IPS DF 6.9 (cell line): ENCODE results near the gene PAQR4.
"Not testable (repeated sequence)": the region's sequence is repeated elsewhere in the genome, so short reads cannot be mapped to it uniquely, and the experiment has no call there.

Experiments
- DNase-seq: peaks from one replicate; pipeline ENCODE4 v3.0.0-alpha.2; 2013; ENCODE audit warnings: low read depth, low spot score
- H3K27ac ChIP-seq: one replicate; pipeline ENCODE4 v1.5.1; 2013; ENCODE audit warnings: low read length, control low read depth
- H3K27me3 ChIP-seq: 2 replicates; pipeline ENCODE4 v1.6.1; 2013; ENCODE audit warnings: mild to moderate bottlenecking, low read length; ENCODE audit not compliant: control insufficient read depth, insufficient read depth
- H3K36me3 ChIP-seq: 2 replicates; pipeline ENCODE4 v1.6.1; 2013; ENCODE audit warnings: low read length; ENCODE audit not compliant: control insufficient read depth, insufficient read depth
- H3K4me1 ChIP-seq: 2 replicates; pipeline ENCODE4 v1.6.1; 2013; ENCODE audit warnings: low read length; ENCODE audit not compliant: control insufficient read depth, insufficient read depth
- H3K4me3 ChIP-seq: 2 replicates; pipeline ENCODE4 v1.5.1; 2013; ENCODE audit warnings: mild to moderate bottlenecking, low read length
- H3K9me3 ChIP-seq: 2 replicates; pipeline ENCODE4 v1.6.1; 2013; ENCODE audit warnings: low read length, inconsistent platforms; ENCODE audit not compliant: control insufficient read depth, insufficient read depth
- WGBS: extraction: QIAGEN DNeasy Blood & Tissue Kit; methylation state at CpG from one replicate; pipeline ENCODE4 v1.1.7; 2013; ENCODE audit warnings: mixed read lengths, missing lambda C conversion rate; ENCODE audit not compliant: insufficient read length, insufficient coverage; 5-methylcytosine and 5-hydroxymethylcytosine counted together

Gene PAQR4

DNA sequence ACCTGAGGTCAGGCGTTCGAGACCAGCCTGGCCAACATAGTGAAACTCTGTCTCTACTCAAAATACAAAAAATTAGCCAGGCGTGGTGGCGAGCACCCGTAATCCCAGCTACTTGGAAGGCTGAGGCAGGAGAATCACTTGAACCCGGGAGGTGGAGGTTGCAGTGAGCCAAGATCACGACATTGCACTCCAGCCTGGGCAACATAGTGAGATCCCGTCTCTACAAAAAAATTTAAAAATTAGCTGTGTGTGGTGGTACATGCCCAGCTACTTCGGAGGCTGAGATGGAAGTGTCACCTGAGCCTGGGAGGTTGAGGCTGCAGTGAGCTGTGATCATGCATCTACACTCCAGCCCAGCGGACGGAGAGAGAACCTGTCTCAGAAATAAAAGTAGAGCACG, 25.4 kb upstream of the PAQR4 start:
- no CpG with 5 or more reads among the region's 12 CpGs for WGBS
- H3K4me3 ChIP-seq, DNase-seq, H3K27me3 ChIP-seq, H3K9me3 ChIP-seq, H3K36me3 ChIP-seq, H3K27ac ChIP-seq, H3K4me1 ChIP-seq: not testable (repeated sequence)

DNA sequence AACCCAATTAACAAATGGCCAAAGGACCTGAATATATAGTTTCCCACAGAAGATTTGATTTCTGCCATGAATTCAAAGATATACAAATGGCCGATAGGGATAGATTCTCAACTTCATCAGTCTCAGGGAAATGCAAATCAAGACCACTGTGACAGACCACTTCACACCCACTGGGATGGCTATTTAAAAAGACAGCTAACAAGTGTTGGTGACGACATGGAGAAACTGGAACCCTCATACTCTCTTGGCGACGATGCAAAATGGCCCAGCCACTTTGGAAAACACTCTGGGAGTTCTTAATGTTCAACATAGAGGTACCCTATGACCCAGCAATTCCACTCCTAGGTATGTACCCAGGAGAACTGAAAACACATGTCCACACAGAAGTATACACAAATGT, 22.5 kb upstream of the PAQR4 start:
- no CpG with 5 or more reads among the region's 4 CpGs for WGBS
- Histone ChIP-seq H3K36me3 (no peaks in the 10 kb centered on the region), H3K4me1 (no peaks in the 10 kb centered on the region), H3K27me3 (no peaks in the 10 kb centered on the region), H3K27ac (no peak overlapping the region), H3K9me3 (no peaks in the 10 kb centered on the region), H3K4me3 (no peak overlapping the region)
- no peak for DNase-seq

DNA sequence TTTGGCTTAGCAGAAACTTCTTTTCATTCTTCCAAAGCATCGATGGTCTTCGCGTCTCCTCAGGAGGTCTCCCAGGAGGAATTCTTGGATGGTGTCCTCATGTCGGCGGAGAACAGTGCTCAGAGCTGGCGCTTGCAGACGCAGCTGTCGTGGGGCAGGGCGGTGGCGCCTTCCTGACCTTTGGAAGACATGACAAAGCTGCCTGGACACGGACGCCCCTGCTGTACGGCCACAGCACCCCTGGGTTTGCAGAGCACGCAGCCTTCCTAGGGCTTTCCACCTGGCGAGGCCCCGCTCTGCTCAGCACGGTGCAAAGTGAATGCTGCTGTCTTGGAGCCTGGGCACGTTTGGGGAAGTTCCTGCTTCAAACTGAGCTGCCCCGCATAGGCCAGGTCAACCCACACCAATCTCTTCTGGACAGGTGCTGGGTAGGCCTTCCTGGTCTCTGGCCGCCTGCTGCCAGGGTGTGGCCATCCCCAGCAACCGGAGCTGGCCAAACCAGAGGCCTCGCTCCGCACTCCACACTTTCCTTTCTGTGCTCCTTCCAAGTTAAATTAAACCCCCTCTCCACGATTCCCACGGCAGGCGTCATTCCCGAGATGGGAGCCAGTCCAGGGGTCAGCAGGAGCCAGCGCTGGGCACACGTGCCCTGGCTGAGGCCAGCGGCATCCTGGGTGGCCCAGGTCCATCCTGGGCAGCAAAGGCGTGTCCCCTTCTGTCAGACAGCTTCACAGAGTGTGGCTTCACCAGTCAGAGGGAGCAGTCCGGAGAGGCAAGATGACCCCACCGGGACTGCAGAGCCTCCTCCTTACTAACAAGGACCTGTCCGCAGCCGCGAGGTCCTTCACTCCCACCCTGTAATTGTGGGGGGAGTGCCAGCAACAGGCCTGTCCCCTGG, 20.1 kb upstream of the PAQR4 start:
- H3K27me3 ChIP-seq, result no peaks in the 10 kb centered on the region
- H3K9me3 ChIP-seq, result no peaks in the 10 kb centered on the region
- WGBS, result no CpG with 5 or more reads among the region's 36 CpGs
- H3K36me3 ChIP-seq, result no peaks in the 10 kb centered on the region
- DNase-seq, result no peak
- no peak overlapping the region for H3K4me3 ChIP-seq
- H3K4me1 ChIP-seq, result 0 out of 2 replicates have a peak, but pooled peaks cover under 1% of the 10 kb centered on the region
- no peak overlapping the region for H3K27ac ChIP-seq

DNA sequence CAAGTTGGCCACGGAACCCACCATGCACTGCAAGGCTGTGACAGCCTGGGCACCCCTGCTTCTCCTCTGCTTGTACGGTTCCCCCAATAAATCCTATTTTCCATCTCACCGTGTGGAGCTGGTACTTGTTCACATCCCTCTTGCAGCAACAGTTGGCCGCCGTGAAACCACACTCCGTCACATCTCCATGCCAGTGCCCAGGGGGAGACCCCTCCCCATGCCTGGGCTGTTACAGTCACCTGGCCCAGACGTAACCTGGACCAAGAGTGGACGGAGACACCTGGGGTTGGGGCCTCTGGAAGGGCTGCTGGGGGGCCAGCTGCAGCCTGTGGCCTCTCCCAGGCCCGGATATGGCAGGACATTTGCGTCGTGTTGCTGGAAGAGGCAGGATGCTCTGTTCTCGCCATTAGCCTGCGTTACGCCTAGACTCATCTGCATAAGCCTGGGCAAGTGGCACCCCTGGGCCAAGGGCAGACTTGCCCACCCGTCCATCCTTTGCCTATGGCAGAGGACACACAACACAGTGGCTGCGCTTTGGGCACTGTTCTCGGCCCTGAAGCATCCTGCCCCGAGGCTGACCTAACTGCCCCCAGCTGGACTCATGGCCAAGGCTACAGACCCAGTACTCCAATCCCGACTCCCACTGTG, 19.3 kb upstream of the PAQR4 start:
- Histone ChIP-seq H3K36me3 (no peaks in the 10 kb centered on the region), H3K27me3 (no peaks in the 10 kb centered on the region), H3K27ac (no peak overlapping the region), H3K4me1 (0 out of 2 replicates have a peak, but pooled peaks cover 3% of the 10 kb centered on the region), H3K4me3 (no peak overlapping the region), H3K9me3 (no peaks in the 10 kb centered on the region)
- DNase-seq, result no peak
- no CpG with 5 or more reads among the region's 19 CpGs for WGBS

DNA sequence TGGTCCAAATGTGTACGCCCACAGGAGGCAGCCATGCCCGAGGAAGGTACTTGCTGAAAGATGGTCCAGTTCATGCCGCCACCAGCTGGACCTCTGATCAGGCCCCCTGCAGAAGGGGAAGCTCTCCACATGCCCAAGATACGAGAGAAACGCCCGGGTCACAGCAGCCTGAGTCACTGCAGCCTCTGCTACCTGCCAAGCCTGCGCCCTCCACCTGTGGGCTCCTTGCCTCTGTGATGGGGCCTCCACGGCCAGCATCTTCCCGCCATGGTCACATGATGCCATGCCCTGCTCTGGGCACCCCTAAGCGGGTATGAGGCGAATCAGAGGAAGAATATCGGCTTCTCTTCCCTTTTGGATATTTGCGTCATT, 18.8 kb upstream of the PAQR4 start:
- H3K4me1 ChIP-seq, result peaks cover 5% of the 10 kb centered on the region; the same call in 1 of the 2 replicates
- no peaks in the 10 kb centered on the region for H3K36me3 ChIP-seq
- no peaks in the 10 kb centered on the region for H3K9me3 ChIP-seq
- no peak overlapping the region for H3K4me3 ChIP-seq
- no peak overlapping the region for H3K27ac ChIP-seq
- H3K27me3 ChIP-seq, result no peaks in the 10 kb centered on the region
- no peak for DNase-seq
- no CpG with 5 or more reads among the region's 13 CpGs for WGBS

DNA sequence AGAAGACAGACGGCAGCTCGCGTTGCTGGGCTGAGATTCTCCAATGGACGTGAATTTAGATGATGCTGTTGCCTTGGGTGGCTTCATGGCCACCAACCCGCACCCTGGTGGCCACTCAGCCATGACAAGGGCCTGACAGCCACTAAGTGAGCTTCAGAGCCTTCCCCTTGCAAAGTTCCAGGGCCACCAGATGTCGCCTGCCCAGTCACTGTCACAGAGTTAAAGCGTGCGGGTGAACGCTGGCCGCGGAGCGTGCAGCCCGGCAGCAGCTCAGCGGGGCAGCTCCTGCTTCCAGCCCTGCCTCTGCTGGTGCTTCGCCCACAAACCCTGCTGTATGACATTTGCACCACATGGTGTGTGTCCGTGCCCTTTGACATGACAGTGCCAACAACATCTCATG, 18.4 kb upstream of the PAQR4 start:
- Histone ChIP-seq H3K36me3 (no peaks in the 10 kb centered on the region), H3K4me3 (no peak overlapping the region), H3K4me1 (peaks cover 8% of the 10 kb centered on the region), H3K9me3 (no peaks in the 10 kb centered on the region), H3K27ac (no peak overlapping the region), H3K27me3 (no peaks in the 10 kb centered on the region)
- no CpG with 5 or more reads among the region's 16 CpGs for WGBS
- no peak for DNase-seq

DNA sequence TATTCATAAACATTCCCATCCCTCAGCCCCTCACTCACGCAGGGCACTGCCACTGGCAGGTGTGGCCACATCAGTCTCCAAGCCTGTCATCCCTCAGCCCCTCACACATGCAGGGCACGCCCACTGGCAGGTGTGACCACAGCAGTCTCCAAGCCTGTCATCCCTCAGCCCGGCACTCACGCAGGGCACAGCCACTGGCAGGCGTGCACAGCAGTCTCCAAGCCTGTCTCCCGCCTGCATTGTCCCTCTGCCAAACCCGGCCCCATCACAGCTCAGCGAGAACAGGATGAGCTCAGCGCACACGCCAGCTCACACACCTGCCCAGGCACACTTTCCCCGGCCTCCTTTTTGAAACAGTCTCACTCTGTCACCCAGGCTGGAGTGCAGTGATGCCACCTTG, 16.5 kb upstream of the PAQR4 start:
- Histone ChIP-seq H3K4me1 (peaks cover 15% of the 10 kb centered on the region), H3K27me3 (no peaks in the 10 kb centered on the region), H3K4me3 (no peak overlapping the region), H3K36me3 (no peaks in the 10 kb centered on the region), H3K9me3 (no peaks in the 10 kb centered on the region), H3K27ac (no peak overlapping the region)
- WGBS, result no CpG with 5 or more reads among the region's 11 CpGs
- no peak for DNase-seq

DNA sequence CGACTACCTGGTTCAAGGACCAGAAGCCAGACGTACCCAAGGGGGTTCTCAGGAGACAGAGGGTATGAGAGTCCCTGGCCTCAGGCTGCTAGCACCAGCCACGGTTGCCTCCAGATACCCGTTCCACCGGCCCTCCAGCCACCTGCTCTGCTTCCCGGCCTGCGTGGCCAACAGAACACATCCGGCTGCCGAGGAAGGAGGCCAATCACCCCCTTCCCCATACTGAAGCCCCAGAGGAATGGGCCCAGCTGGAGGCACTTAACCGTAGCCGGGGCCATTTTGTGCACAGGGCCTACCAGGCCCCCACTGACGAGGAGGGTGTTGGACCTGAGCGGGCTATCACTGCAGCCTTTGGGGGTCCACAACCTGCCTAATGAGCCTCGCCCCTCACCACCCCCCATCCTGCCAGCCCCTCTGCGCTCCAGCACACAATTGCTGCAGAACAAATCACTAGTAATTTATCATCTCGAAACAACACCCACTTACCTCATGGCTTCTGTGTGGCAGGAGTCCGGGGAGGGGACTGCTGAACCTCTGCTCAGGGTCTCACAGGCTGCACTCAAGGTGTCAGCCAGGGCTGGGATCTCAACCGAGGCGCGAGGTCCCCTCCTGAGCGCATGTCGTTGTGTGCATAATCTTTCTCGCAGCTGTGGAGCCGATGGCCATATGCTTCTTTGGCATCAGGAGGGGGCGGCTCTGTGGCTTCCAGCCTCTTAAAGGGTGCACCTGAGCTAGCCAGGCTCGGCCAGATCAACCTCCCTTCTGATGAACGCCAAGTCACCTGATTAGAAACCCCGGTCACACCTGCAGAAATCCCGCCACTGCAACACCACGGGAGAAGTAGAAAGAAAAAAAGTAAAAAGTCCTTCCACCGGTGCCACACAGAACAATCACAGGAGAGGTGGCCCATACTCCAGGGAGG, 15.2 kb upstream of the PAQR4 start:
- Histone ChIP-seq H3K36me3 (no peaks in the 10 kb centered on the region), H3K27ac (no peak overlapping the region), H3K4me1 (peaks cover 15% of the 10 kb centered on the region), H3K27me3 (no peaks in the 10 kb centered on the region), H3K4me3 (no peak overlapping the region), H3K9me3 (no peaks in the 10 kb centered on the region)
- no CpG with 5 or more reads among the region's 31 CpGs for WGBS
- no peak for DNase-seq

DNA sequence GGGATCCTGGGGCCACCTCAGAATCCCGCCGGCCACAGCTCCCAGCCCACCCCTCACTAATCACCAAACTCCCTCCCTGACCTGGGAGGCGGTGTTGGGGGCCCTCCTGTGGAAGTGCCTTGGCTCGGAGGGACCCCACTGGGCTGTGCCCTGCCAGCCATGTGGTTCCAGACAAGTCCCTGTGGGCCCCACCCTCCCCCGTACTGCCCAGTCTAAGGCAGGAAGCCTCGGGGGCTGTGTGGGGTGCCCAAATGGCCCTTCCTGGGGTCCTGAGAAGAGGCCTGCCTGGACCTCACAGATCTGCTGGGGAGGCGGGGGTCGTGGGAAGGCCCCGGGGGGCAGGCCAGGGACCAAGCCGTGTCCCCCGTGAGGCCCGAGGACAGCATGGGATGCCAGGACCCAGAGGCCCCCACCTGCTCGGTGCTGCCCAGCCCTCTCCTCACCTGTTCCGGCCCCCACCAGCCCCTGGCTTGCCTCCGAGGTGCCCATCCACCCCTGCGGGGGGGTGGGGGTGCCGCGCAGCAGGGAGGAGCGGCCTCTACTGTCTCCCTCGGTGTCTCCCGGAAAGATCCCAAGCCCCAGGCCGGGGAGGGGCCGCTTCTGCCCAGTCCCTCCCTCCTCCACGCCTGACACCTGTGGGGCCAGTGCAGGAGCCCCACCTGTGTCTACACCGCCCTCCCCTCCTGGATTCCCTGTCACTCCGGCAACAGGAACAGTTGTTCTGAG, 14.3 kb upstream of the PAQR4 start:
- Histone ChIP-seq H3K9me3 (no peaks in the 10 kb centered on the region), H3K36me3 (no peaks in the 10 kb centered on the region), H3K4me3 (no peak overlapping the region), H3K4me1 (peaks cover 15% of the 10 kb centered on the region), H3K27me3 (no peaks in the 10 kb centered on the region), H3K27ac (no peak overlapping the region)
- DNase-seq, result no peak
- no CpG with 5 or more reads among the region's 26 CpGs for WGBS

DNA sequence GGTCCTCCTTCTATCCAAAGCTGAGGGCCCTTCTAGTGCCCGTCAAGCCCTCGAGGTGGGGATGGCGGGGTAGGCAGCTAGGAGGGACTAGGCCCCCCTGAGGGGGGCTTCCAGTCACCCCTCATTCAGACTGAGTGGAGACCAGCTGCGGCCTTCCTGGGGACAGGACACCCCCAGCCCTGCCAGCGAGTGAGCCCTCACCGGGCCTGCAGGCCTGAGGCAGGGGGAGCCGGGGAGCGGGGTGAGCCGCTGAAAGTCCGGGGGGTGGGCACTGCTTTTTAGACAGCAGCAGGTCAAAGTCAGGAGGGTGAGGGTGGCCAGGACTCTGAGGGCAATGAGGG, 13.7 kb upstream of the PAQR4 start:
- Histone ChIP-seq H3K36me3 (no peaks in the 10 kb centered on the region), H3K4me1 (peaks cover 15% of the 10 kb centered on the region), H3K27me3 (no peaks in the 10 kb centered on the region), H3K4me3 (no peak overlapping the region), H3K9me3 (no peaks in the 10 kb centered on the region), H3K27ac (no peak overlapping the region)
- no CpG with 5 or more reads among the region's 10 CpGs for WGBS
- DNase-seq, result no peak
